ENCODE results near the gene TAL2.

The TAL2 gene

GRCh38 chr9:105711867-105712266, 49.6 kb downstream of the TAL2 start:
- no peak for DNase-seq

DNA sequence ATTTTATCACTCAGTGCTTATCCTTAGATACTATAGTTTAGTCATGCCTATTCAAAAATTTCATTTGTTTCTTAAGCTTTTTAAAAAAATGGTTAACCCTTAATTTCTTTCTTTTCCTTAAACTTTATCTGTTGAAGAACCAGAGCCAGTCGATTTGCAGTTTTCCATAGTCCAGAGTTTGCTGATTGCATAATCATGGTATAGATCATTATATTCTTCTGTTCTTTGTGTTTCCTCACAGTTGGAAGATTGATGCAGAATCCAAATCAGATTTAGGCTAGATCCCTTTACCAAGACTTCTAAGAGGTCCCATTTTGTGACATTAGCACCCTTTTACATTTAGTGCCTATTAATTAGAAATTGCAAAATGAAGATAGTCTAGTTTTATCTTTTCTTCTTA, 50.0 kb downstream of the TAL2 start:
- DNase-seq = no peak

Measured in NCI-H1436 (cell line).